H9 (cell line): ENCODE data around the gene LAMTOR5. TPM values are rescaled to one million over a fixed set of nuclear protein-coding genes. Genes with fewer than 3 reads are reported as not detected.

Experiments
- DNase-seq: peaks from one replicate; pipeline ENCODE4 v3.0.0-alpha.2; 2017
- H2AFZ ChIP-seq: one replicate; pipeline ENCODE4 v1.6.1; 2013; ENCODE audit warnings: mild to moderate bottlenecking, low read length, control low read depth, moderate library complexity
- H2AK5ac ChIP-seq: 2 replicates; pipeline ENCODE4 v1.6.1; 2013; ENCODE audit warnings: low read length, control low read depth, mixed read lengths; ENCODE audit not compliant: insufficient read length
- H2BK120ac ChIP-seq: one replicate; pipeline ENCODE4 v1.6.1; 2013; ENCODE audit warnings: low read depth, mild to moderate bottlenecking, low read length, control low read depth, inconsistent platforms; ENCODE audit not compliant: poor library complexity, severe bottlenecking
- H2BK12ac ChIP-seq: 2 replicates; pipeline ENCODE4 v1.6.1; 2013; ENCODE audit warnings: low read length, control low read depth, mixed read lengths, low read depth; ENCODE audit not compliant: insufficient read length
- H2BK15ac ChIP-seq: 2 replicates; pipeline ENCODE4 v1.6.1; 2013; ENCODE audit warnings: low read depth, low read length, control low read depth
- H2BK20ac ChIP-seq: one replicate; pipeline ENCODE4 v1.6.1; 2013; ENCODE audit warnings: low read depth, mild to moderate bottlenecking, low read length, control low read depth, inconsistent platforms; ENCODE audit not compliant: poor library complexity, severe bottlenecking
- H2BK5ac ChIP-seq: 2 replicates; pipeline ENCODE4 v1.6.1; 2013; ENCODE audit warnings: low read length, control low read depth, mixed read lengths; ENCODE audit not compliant: insufficient read length
- H3K14ac ChIP-seq: 2 replicates; pipeline ENCODE4 v1.6.1; 2013; ENCODE audit warnings: low read length, control low read depth; ENCODE audit not compliant: insufficient read depth
- H3K18ac ChIP-seq: 2 replicates; pipeline ENCODE4 v1.6.1; 2013; ENCODE audit warnings: low read depth, mild to moderate bottlenecking, mixed read lengths, low read length, control low read depth; ENCODE audit not compliant: insufficient read length
- H3K23ac ChIP-seq: 2 replicates; pipeline ENCODE4 v1.6.1; 2013; ENCODE audit warnings: low read length, control low read depth, mixed read lengths, low read depth; ENCODE audit not compliant: insufficient read length
- H3K23me2 ChIP-seq: 2 replicates; pipeline ENCODE4 v1.6.1; 2013; ENCODE audit warnings: low read depth, mild to moderate bottlenecking, mixed read lengths, low read length, control low read depth; ENCODE audit not compliant: insufficient read length, poor library complexity, severe bottlenecking
- H3K27ac ChIP-seq: 2 replicates; pipeline ENCODE4 v1.5.1; 2013; ENCODE audit warnings: low read length, control low read depth, mixed read lengths, low read depth; ENCODE audit not compliant: insufficient read length
- H3K27me3 ChIP-seq: 2 replicates; pipeline ENCODE4 v1.6.1; 2013; ENCODE audit warnings: low read length, control low read depth, inconsistent platforms; ENCODE audit not compliant: insufficient read depth
- H3K4ac ChIP-seq: 2 replicates; pipeline ENCODE4 v1.6.1; 2013; ENCODE audit warnings: low read depth, mild to moderate bottlenecking, control low read depth, inconsistent platforms, low read length, moderate library complexity
- H3K4me1 ChIP-seq: 2 replicates; pipeline ENCODE4 v1.6.1; 2013; ENCODE audit warnings: low read length, control low read depth, inconsistent platforms; ENCODE audit not compliant: insufficient read depth
- H3K4me2 ChIP-seq: 2 replicates; pipeline ENCODE4 v1.6.1; 2013; ENCODE audit warnings: low read length, control low read depth, mixed read lengths; ENCODE audit not compliant: insufficient read length, insufficient read depth
- H3K56ac ChIP-seq: 2 replicates; pipeline ENCODE4 v1.6.1; 2013; ENCODE audit warnings: low read depth, mild to moderate bottlenecking, mixed read lengths, low read length, control low read depth; ENCODE audit not compliant: insufficient read length
- H3K79me1 ChIP-seq: 2 replicates; pipeline ENCODE4 v1.6.1; 2013; ENCODE audit warnings: low read depth, mild to moderate bottlenecking, moderate library complexity, low read length, control low read depth, inconsistent platforms; ENCODE audit not compliant: insufficient read depth, poor library complexity, severe bottlenecking
- H3K79me2 ChIP-seq: 2 replicates; pipeline ENCODE4 v1.6.1; 2013; ENCODE audit warnings: low read length, control low read depth, inconsistent platforms; ENCODE audit not compliant: insufficient read depth
- H3K9ac ChIP-seq: 2 replicates; pipeline ENCODE4 v1.6.1; 2013; ENCODE audit warnings: low read length, control low read depth, mixed read lengths; ENCODE audit not compliant: insufficient read length; ENCODE audit errors: extremely low read depth
- H3K9me3 ChIP-seq: one replicate; pipeline ENCODE4 v1.6.1; 2013; ENCODE audit warnings: low read depth, low read length, inconsistent platforms; ENCODE audit not compliant: control insufficient read depth
- H3T11ph ChIP-seq: one replicate; pipeline ENCODE4 v1.6.1; 2013; ENCODE audit warnings: mild to moderate bottlenecking, low read length, control low read depth, inconsistent platforms
- H4K20me1 ChIP-seq: one replicate; pipeline ENCODE4 v1.6.1; 2013; ENCODE audit not compliant: control insufficient read depth, insufficient read length, insufficient read depth
- H4K5ac ChIP-seq: 2 replicates; pipeline ENCODE4 v1.6.1; 2013; ENCODE audit warnings: low read depth, mild to moderate bottlenecking, mixed read lengths, low read length, control low read depth; ENCODE audit not compliant: insufficient read length
- H4K8ac ChIP-seq: replicated peaks from 2 replicates; pipeline ENCODE4 v1.6.1; 2013; ENCODE audit warnings: low read length, control low read depth, mixed read lengths, low read depth; ENCODE audit not compliant: insufficient read length
- H4K91ac ChIP-seq: 2 replicates; pipeline ENCODE4 v1.6.1; 2013; ENCODE audit warnings: low read depth, mild to moderate bottlenecking, moderate library complexity, mixed read lengths, low read length, control low read depth; ENCODE audit not compliant: insufficient read length
- H3K27ac Mint-ChIP-seq, 3 experiments: 2 replicates in 2 of 3; 3 replicates in 1 of 3; pipeline ENCODE4 v1.8.0; 2020 to 2021; ENCODE audit warnings: mixed read lengths in 3 of 3, mild to moderate bottlenecking in 1 of 3, moderate library complexity in 1 of 3
- H3K27me3 Mint-ChIP-seq: 2 replicates; pipeline ENCODE4 v1.8.0; 2021; ENCODE audit warnings: low read depth, mild to moderate bottlenecking, moderate library complexity, mixed read lengths
- H3K36me3 Mint-ChIP-seq, 3 experiments: 2 replicates in 2 of 3; 3 replicates in 1 of 3; pipeline ENCODE4 v1.8.0; 2020 to 2021; ENCODE audit warnings: low read depth in 3 of 3, mixed read lengths in 3 of 3; ENCODE audit not compliant: insufficient read depth in 1 of 3
- H3K4me1 Mint-ChIP-seq, 2 experiments: 2 replicates each; pipeline ENCODE4 v1.8.0; 2020; ENCODE audit warnings: mixed read lengths in 2 of 2
- H3K4me3 Mint-ChIP-seq, 2 experiments: 2 replicates in 1 of 2; 3 replicates in 1 of 2; pipeline ENCODE4 v1.8.0; 2020 to 2021; ENCODE audit warnings: mild to moderate bottlenecking in 2 of 2, mixed read lengths in 2 of 2, moderate library complexity in 1 of 2
- H3K9me3 Mint-ChIP-seq, 2 experiments: 2 replicates in 1 of 2; 3 replicates in 1 of 2; pipeline ENCODE4 v1.8.0; 2020; ENCODE audit warnings: mild to moderate bottlenecking in 2 of 2, mixed read lengths in 2 of 2, moderate library complexity in 1 of 2
- WGBS: extraction: QIAGEN DNeasy Blood & Tissue Kit; methylation state at CpG from one replicate; pipeline ENCODE4 v1.1.7; 2013; ENCODE audit warnings: missing lambda C conversion rate, low lambda C conversion rate, mixed read lengths; ENCODE audit not compliant: insufficient read length; ENCODE audit errors: extremely low coverage; 5-methylcytosine and 5-hydroxymethylcytosine counted together
- total RNA-seq: library from RNA; stranded (reverse); gene quantifications from 2 replicates; pipeline ENCODE4 v1.2.1, GENCODE V29; 2021
- TF ChIP-seq, protein P1 (sequence below): fragments of 200-600 bp; sonication (generic); conservative IDR thresholded peaks from 3 replicates; pipeline ENCODE4 v1.8.0; 2021; ENCODE audit warnings: antibody characterized with exemption, mild to moderate bottlenecking

Gene LAMTOR5
- total RNA-seq, 1 experiment from 2014 or later: 108 TPM

DNA sequence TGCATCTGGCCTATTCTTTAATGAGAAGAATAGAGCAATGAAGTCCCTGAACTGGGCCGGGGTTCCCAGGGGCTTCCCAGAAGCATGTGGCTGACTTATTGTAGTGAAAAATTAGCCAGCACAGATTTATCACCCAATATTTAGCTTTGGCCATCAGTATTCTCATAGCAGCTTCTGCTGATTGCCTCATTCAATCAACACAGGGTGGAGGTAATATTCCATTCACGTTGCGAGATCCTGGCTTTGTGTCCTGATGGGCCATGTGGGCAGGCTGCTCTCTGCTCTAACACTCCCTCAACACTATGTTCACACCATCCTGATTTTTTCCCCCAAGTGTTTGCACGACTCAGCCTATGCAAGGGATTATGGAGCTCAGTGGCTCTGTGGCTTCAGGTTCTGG is 21.5 kb upstream of the LAMTOR5 start:
- Histone ChIP-seq H3K27me3 (no peaks in the 10 kb centered on the region; the same call in 1 of the 2 replicates), H4K8ac (no peak overlapping the region), H4K20me1 (no peaks in the 10 kb centered on the region), H3T11ph (no peak overlapping the region), H2AFZ (no peak overlapping the region), H3K23me2 (no peaks in the 10 kb centered on the region), H2BK20ac (no peak overlapping the region), H4K5ac (no peak overlapping the region), H3K56ac (no peak overlapping the region), H3K79me1 (no peaks in the 10 kb centered on the region), H3K18ac (no peak overlapping the region), H2BK15ac (no peak overlapping the region), H3K79me2 (no peaks in the 10 kb centered on the region), H2AK5ac (no peak overlapping the region), H3K4me1 (no peaks in the 10 kb centered on the region; the same call in 1 of the 2 replicates), H2BK5ac (no peak overlapping the region), H3K27ac (no peak overlapping the region), H2BK120ac (no peak overlapping the region), H3K14ac (no peak overlapping the region), H3K23ac (no peak overlapping the region), H3K4ac (no peak overlapping the region), H3K9ac (no peak overlapping the region), H4K91ac (no peak overlapping the region), H3K4me2 (no peak overlapping the region), H3K9me3 (no peaks in the 10 kb centered on the region), H2BK12ac (no peak overlapping the region)
- Mint-ChIP-seq H3K4me1 (peaks cover 24 to 25% of the 10 kb centered on the region in 2 experiments), H3K9me3 (no peaks in the 10 kb centered on the region), H3K4me3 (no peak overlapping the region), H3K36me3 (no peaks in the 10 kb centered on the region), H3K27me3 (peaks cover 20% of the 10 kb centered on the region), H3K27ac (no peak overlapping the region)
- TF ChIP-seq, protein P1, sequence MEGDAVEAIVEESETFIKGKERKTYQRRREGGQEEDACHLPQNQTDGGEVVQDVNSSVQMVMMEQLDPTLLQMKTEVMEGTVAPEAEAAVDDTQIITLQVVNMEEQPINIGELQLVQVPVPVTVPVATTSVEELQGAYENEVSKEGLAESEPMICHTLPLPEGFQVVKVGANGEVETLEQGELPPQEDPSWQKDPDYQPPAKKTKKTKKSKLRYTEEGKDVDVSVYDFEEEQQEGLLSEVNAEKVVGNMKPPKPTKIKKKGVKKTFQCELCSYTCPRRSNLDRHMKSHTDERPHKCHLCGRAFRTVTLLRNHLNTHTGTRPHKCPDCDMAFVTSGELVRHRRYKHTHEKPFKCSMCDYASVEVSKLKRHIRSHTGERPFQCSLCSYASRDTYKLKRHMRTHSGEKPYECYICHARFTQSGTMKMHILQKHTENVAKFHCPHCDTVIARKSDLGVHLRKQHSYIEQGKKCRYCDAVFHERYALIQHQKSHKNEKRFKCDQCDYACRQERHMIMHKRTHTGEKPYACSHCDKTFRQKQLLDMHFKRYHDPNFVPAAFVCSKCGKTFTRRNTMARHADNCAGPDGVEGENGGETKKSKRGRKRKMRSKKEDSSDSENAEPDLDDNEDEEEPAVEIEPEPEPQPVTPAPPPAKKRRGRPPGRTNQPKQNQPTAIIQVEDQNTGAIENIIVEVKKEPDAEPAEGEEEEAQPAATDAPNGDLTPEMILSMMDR: no peak
- WGBS: no CpG with 5 or more reads among the region's 4 CpGs
- DNase-seq: no peak
